HUES48 (cell line): ENCODE results near the gene TCP11L1.
"Not testable (repeated sequence)": the region's sequence is repeated elsewhere in the genome, so short reads cannot be mapped to it uniquely, and the experiment has no call there.

Experiments used
- H3K27ac ChIP-seq: one replicate; pipeline ENCODE4 v1.7.0; 2013; ENCODE audit warnings: low read depth, low read length, inconsistent platforms
- H3K27me3 ChIP-seq: 2 replicates; pipeline ENCODE4 v1.6.1; 2013; ENCODE audit warnings: mild to moderate bottlenecking, low read length; ENCODE audit not compliant: control insufficient read depth, insufficient read depth
- H3K36me3 ChIP-seq: 2 replicates; pipeline ENCODE4 v1.6.1; 2013; ENCODE audit warnings: low read length; ENCODE audit not compliant: control insufficient read depth, insufficient read depth
- H3K4me1 ChIP-seq: 2 replicates; pipeline ENCODE4 v1.6.1; 2013; ENCODE audit warnings: mild to moderate bottlenecking, low read length; ENCODE audit not compliant: control insufficient read depth, insufficient read depth
- H3K4me3 ChIP-seq: 2 replicates; pipeline ENCODE4 v1.5.1; 2013; ENCODE audit warnings: mild to moderate bottlenecking, low read depth, low read length
- H3K9ac ChIP-seq: 2 replicates; pipeline ENCODE4 v1.6.1; 2013; ENCODE audit warnings: mild to moderate bottlenecking, low read depth, low read length, moderate library complexity
- H3K9me3 ChIP-seq: 2 replicates; pipeline ENCODE4 v1.6.1; 2013; ENCODE audit warnings: low read length; ENCODE audit not compliant: control insufficient read depth, insufficient read depth

Gene TCP11L1

GRCh38 chr11:33029218-33029617 is 10.2 kb upstream of the TCP11L1 start:
- H3K27me3 ChIP-seq, H3K9ac ChIP-seq, H3K36me3 ChIP-seq, H3K9me3 ChIP-seq, H3K4me1 ChIP-seq, H3K27ac ChIP-seq, H3K4me3 ChIP-seq: not testable (repeated sequence)

GRCh38 chr11:33033493-33033892 is 5.9 kb upstream of the TCP11L1 start:
- Histone ChIP-seq H3K9ac (no peak overlapping the region), H3K4me1 (no peaks in the 10 kb centered on the region), H3K9me3 (no peaks in the 10 kb centered on the region), H3K4me3 (no peak overlapping the region), H3K36me3 (no peaks in the 10 kb centered on the region), H3K27ac (no peak overlapping the region), H3K27me3 (no peaks in the 10 kb centered on the region)

- no peak overlapping the region for H3K4me3 ChIP-seq
- no peaks in the 10 kb centered on the region for H3K36me3 ChIP-seq
- no peaks in the 10 kb centered on the region for H3K27me3 ChIP-seq
- no peak overlapping the region for H3K9ac ChIP-seq
- H3K4me1 ChIP-seq = no peaks in the 10 kb centered on the region; the same call in 1 of the 2 replicates
- H3K9me3 ChIP-seq = no peaks in the 10 kb centered on the region
- H3K27ac ChIP-seq = no peak overlapping the region
Measured at GRCh38 chr11:33035011-33035410, 4.4 kb upstream of the TCP11L1 start.

GRCh38 chr11:33040033-33040861 is 875 bp downstream of the TCP11L1 start:
- Histone ChIP-seq H3K4me3 (peak overlapping the region; percentile 99), H3K4me1 (peaks cover 11% of the 10 kb centered on the region)

GRCh38 chr11:33040862-33041453 is 1.6 kb downstream of the TCP11L1 start:
- Histone ChIP-seq H3K9ac (no peak overlapping the region), H3K27me3 (no peaks in the 10 kb centered on the region), H3K36me3 (peaks cover 18% of the 10 kb centered on the region), H3K4me1 (peaks cover 11% of the 10 kb centered on the region), H3K27ac (no peak overlapping the region), H3K9me3 (peaks cover 6% of the 10 kb centered on the region; the same call in 1 of the 2 replicates), H3K4me3 (no peak overlapping the region)

More at GRCh38 chr11:33040033-33040861, 875 bp downstream of the TCP11L1 start:
- Histone ChIP-seq H3K27me3 (no peaks in the 10 kb centered on the region), H3K27ac (peak overlapping the region; percentile 98), H3K9ac (peak overlapping the region; percentile 99), H3K36me3 (peaks cover 17% of the 10 kb centered on the region), H3K9me3 (no peaks in the 10 kb centered on the region)

GRCh38 chr11:33043221-33043830 is 4.0 kb downstream of the TCP11L1 start:
- H3K27ac ChIP-seq = no peak overlapping the region
- peaks cover 6% of the 10 kb centered on the region; the same call in 1 of the 2 replicates for H3K9me3 ChIP-seq
- H3K9ac ChIP-seq = no peak overlapping the region
- no peaks in the 10 kb centered on the region for H3K27me3 ChIP-seq
- peaks cover 11% of the 10 kb centered on the region for H3K4me1 ChIP-seq
- H3K4me3 ChIP-seq = no peak overlapping the region
- H3K36me3 ChIP-seq = peaks cover 34% of the 10 kb centered on the region

- no peak overlapping the region for H3K9ac ChIP-seq
- H3K9me3 ChIP-seq = peaks cover 6% of the 10 kb centered on the region; the same call in 1 of the 2 replicates
- no peak overlapping the region for H3K27ac ChIP-seq
- peaks cover 34% of the 10 kb centered on the region for H3K36me3 ChIP-seq
- no peak overlapping the region for H3K4me3 ChIP-seq
- peaks cover 11% of the 10 kb centered on the region for H3K4me1 ChIP-seq
- H3K27me3 ChIP-seq = no peaks in the 10 kb centered on the region
Measured at GRCh38 chr11:33044285-33044756, 4.9 kb downstream of the TCP11L1 start.

- peaks cover 6% of the 10 kb centered on the region; the same call in 1 of the 2 replicates for H3K9me3 ChIP-seq
- no peaks in the 10 kb centered on the region for H3K27me3 ChIP-seq
- no peak overlapping the region for H3K4me3 ChIP-seq
- no peak overlapping the region for H3K27ac ChIP-seq
- peaks cover 5% of the 10 kb centered on the region; the same call in 1 of the 2 replicates for H3K4me1 ChIP-seq
- peaks cover 34% of the 10 kb centered on the region for H3K36me3 ChIP-seq
- no peak overlapping the region for H3K9ac ChIP-seq
Measured at GRCh38 chr11:33045551-33046255, 6.3 kb downstream of the TCP11L1 start.

GRCh38 chr11:33048701-33049100 is 9.3 kb downstream of the TCP11L1 start:
- H3K4me1 ChIP-seq, H3K4me3 ChIP-seq, H3K27me3 ChIP-seq, H3K27ac ChIP-seq, H3K9ac ChIP-seq, H3K9me3 ChIP-seq: not testable (repeated sequence)
- peaks cover 33% of the 10 kb centered on the region for H3K36me3 ChIP-seq

- not testable (repeated sequence) for H3K4me1 ChIP-seq, H3K9ac ChIP-seq, H3K9me3 ChIP-seq, H3K27ac ChIP-seq, H3K4me3 ChIP-seq, H3K27me3 ChIP-seq
- peaks cover 26% of the 10 kb centered on the region for H3K36me3 ChIP-seq
Measured at GRCh38 chr11:33049565-33050408, 10.4 kb downstream of the TCP11L1 start.
